Sigmoid colon (tissue), 4 donors: ENCODE results near the gene SAYSD1.

Experiments used
- CTCF ChIP-seq, 4 experiments: fragments of 450-650 bp in 3 of 4; fragments of 200-600 bp in 1 of 4; IDR thresholded peaks; one replicate each; pipeline ENCODE4 v1.5.1; 2016 to 2019; ENCODE audit warnings: antibody characterized with exemption in 4 of 4, mild to moderate bottlenecking in 3 of 4, moderate library complexity in 2 of 4
- POLR2A ChIP-seq, 2 donors: fragments of 450-650 bp; IDR thresholded peaks; one replicate each; pipeline ENCODE4 v1.6.1; 2016; ENCODE audit warnings: antibody characterized with exemption in 2 of 2, mild to moderate bottlenecking in 2 of 2, moderate library complexity in 2 of 2
- POLR2AphosphoS5 ChIP-seq, 4 donors: sonication (generic); formaldehyde crosslinking; IDR thresholded peaks; one replicate each; pipeline ENCODE4 v1.6.1; 2017; ENCODE audit warnings: antibody characterized with exemption in 4 of 4

GRCh38 chr6:39061182-39061581, 53.8 kb downstream of the SAYSD1 start:
- TF ChIP-seq CTCF (IDR thresholded peaks at IDR 0.05) (no peak), POLR2AphosphoS5 (IDR thresholded peaks at IDR 0.05) (no peak), POLR2A (IDR thresholded peaks at IDR 0.05) (no peak)
